ACHN (cell line): Measurements from ENCODE around the gene TRIM28.

Experiments
- DNase-seq: peaks from one replicate; pipeline ENCODE4 v3.0.0-alpha.2; 2015
- in situ Hi-C: cut with HindIII; loops from 2 replicates; pipeline ENCODE4 v1.10.0; 2017; ENCODE audit warnings: low sequenced_read_pairs, low pct_ligation_motif_present, low pct_unique_long_range_greater_than_20kb

The TRIM28 gene

DNA sequence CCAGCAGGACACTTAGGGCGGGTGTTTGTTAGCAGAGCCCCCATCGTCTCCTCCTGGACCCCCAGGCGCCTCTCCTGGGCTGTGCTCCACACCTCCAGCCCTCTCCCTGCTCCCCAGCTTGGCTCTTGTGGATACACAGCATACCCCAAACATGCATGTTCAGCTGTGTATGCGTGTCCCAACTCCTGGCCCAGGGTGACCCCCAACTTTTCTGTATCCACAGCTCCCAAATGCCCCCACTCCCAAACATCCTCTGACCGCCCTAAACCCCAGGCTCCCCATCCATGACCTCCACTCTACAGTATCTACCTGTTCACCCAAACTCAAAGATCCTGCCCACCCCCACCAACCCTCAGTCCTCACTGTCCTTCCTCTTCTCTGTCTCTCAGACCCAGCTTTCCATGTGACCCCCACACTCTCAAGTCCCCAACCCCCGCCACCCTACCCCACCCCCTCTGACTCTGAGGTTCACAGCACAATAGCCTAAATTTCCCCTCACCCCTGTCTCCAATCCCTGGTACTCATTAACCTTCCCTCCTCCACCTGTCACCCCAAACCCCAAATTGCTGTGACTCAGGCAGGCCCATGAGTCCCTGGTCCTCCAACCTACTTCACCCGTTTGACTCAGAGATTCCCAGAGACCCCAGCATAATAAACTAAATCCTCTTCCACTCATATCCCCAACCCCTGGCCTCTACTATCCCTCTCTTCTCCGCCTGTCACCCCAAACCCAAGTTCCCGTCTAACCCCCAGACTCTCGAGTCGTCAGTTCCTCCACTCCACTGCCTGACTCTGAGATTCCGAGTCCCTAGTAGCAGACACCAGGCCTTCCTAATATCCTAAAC is 13.6 kb downstream of the TRIM28 start:
- in situ Hi-C loops, result no loop called here
- no peak for DNase-seq

GRCh38 chr19:58558066-58558622 is 14.3 kb downstream of the TRIM28 start, which contains the start of gene UBE2M:
Gene UBE2M, minus strand, starts transcription at chr19:58558611. Its CDS starts 230 bp downstream, at chr19:58558381.
- in situ Hi-C loops, result no loop called here
- DNase-seq, result no peak

DNA sequence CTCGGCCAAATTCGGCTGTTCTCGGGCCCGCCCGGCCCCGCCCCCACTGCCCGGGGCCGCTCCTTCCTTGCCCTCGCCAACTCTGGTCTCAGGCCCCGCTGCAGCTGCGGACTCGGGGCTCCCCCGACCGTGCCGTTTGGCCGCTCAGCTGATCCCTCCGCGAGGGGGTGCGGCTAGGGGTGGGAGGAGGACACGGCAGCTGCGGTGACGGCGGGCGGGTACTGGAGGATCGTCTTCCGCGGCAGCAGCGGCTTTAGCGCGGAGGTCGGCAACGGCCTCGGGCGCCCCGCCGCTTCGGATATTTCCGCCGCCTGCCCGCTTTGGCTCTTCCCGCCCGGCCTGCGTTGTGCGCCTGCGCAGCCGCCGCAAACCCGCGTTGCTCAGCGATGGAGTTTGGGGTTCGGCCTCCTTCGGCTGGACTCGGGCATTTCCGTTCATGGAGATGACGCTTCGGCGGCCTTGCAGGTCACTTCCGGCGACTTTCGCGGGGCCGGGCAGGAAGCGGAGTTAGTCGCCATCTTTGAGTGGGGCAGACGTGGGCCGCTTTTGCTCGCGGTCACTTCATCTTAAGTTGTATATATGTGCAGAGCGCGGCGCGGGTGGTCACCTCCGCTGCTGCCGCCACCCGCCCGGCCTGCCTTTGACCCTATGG is 14.9 kb downstream of the TRIM28 start:
- in situ Hi-C loops, result no loop called here
- DNase-seq, result peak; percentile 96

GRCh38 chr19:58559275-58560006 is 15.6 kb downstream of the TRIM28 start:
- peak; percentile 92 for DNase-seq

DNA sequence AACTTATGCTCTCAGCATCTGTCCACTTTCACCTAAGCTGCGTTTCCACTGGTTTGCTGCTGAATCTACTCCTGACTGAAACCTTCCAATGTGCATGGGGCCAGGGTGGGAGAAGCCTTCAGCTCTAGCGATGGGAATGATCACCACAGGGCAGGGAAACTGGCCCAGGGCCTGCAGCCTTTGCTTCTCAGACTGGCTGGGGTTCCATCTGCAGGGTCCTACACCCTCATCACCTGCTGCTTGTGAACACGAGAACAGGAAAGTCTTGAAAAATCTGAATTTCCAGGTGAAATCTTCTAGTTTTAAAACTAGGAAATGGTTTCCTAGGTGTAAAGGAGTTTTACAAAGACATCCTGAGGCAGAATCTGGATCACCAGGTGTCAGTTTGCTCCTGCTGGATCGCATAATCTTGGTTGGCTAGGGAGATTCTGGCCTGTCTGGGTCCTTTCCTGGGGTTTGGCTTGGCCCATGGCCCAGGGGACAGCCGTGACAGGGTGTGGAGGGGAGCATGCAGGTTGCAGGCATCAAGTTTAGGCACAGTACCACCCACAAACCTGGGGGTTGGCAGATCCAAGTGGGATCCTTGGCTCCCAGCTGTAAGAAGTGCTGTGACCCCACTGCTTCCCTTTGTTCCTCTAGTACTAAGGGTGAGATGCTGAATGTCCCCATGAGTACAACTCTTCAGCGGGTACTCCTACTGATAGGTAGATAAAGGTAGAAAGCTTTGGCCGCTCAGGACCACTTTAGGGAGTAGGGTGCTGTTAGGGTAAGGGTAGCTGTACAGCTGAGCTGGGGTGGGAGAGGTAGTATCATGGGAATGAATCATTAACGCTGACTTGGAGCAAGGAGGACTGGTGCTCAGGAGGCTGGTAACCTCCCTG is 16.4 kb downstream of the TRIM28 start:
- no peak for DNase-seq
- in situ Hi-C loops, result no loop called here

More at GRCh38 chr19:58559275-58560006, 15.6 kb downstream of the TRIM28 start:
- in situ Hi-C loops, result no loop called here

GRCh38 chr19:58560921-58561320 is 17.1 kb downstream of the TRIM28 start:
- in situ Hi-C loops, result no loop called here
- no peak for DNase-seq

- in situ Hi-C loops, result no loop called here
- no peak for DNase-seq
Observed at GRCh38 chr19:58561373-58562121, 17.7 kb downstream of the TRIM28 start.

DNA sequence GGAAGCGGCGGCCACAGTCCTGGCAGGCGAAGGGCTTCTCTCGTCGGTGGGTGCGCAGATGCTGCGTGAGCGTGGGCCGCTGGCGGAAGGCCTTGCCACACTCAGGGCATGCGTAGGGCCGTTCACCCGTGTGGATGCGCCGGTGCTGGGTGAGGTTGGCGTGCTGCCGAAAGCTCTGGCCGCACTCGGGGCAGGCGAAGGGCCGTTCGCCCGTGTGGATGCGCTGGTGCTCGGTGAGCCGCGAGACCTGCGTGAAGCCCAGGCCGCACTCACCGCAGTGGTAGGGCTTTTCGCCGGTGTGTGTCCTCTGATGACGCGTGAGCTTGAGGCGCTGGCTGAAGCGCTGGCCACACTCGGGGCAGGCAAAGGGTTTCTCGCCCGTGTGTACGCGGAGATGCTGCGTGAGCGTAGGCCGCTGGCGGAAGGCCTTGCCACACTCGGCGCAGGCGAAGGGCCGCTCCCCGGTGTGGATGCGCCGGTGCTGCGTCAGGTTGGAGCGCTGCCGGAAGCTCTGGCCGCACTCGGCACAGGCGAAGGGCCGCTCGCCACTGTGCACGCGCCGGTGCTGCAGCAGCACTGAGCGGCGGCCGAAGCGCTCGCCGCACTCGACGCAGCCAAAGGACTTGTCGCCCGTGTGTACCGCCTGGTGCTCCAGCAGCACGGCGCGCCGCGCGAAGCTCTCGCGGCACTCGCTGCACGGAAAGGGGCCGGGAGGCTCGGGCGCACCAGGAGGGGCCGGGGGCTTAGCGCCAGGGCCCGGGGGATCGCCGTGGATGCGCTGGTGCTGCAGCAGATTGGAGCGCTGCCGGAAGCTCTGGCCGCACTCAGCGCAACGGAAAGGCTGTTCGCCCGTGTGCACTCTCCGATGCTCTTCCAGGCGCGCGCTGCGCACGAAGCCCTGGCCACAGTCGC is 18.5 kb downstream of the TRIM28 start:
- no peak for DNase-seq
- in situ Hi-C loops, result no loop called here

DNA sequence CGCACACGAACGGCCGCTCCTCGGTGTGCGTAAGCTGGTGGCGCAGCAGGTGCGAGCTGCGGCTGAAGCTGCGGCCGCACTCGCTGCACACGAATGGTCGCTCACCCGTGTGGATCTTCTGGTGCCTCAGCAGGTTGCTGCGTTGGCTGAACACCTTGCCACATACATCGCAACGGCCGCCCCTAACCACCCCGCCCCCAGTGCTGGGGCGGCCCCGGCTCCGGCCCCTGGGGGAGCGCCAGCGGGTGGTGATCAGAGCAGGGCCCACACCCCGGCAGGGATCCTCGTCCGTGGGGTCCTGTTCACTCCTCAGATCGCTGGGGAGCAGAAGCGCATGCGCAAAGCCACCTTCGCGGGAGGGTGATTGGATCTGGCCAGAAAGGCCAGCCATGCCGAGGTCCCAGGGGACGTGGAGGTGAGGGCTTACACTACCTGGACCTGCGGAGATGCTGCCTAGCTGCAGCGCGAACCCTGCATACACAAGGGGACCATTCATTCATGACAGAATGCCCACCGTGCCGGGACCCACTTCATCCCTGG is 19.2 kb downstream of the TRIM28 start:
- DNase-seq, result no peak
- in situ Hi-C loops, result no loop called here

DNA sequence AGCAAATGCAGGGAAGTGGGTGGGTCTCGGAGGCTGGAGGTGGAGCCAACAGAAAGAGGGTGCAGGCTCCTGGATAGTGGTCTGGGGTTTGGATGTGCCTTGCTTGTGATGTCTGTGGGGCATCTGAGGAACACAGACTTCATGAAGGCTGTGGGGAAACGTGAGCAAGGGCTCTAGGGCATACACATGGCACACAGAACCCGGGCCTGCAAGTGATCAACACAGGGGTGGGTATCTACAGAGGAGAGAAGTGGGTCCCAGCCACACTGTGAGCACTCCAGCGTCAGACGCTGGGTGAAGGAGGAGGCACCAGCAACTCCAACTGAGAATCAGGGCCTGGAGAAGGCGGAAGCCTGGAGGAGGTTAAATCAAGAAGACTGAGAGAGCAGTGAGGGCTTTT is 20.0 kb downstream of the TRIM28 start:
- no peak for DNase-seq
- in situ Hi-C loops, result no loop called here

- no peak for DNase-seq
- in situ Hi-C loops, result no loop called here
Observed at GRCh38 chr19:58566989-58567388, 23.1 kb downstream of the TRIM28 start.

DNA sequence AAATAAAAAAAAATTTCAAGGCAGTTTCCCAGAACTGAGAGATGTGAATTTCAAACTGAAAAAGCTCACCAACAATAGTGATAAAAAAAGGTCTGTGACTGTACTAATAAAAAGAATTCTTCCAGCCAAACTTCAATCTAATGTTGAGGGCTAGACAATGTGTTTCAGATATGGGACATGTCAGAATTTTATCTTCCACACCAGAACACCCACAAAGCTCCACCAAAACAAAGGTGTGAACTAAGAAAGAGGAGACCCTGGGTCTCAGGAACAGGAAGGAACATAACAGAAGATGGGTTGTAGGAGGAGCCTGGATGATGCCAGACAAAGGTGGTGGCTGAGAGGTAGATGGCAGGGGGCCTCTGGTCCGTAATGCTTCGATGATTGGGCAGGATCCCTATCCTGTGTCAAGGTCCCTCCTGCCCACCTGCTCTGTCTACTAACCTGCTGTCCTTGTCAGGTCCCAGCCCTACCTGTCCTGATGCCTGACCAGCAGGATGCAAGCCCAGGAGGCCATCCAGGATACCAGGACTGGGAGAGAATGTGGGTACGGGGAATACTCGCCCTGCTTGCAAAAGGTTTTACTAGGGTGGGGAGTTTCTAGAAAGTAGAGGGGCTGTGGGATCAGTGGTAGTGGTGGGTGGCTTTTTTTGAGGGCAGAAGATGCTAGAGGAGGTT is 24.7 kb downstream of the TRIM28 start:
- DNase-seq, result no peak
- in situ Hi-C loops, result no loop called here

- in situ Hi-C loops, result no loop called here
- no peak for DNase-seq
Observed at GRCh38 chr19:58569191-58569942, 25.5 kb downstream of the TRIM28 start.

- DNase-seq, result no peak
- in situ Hi-C loops, result no loop called here
Observed at GRCh38 chr19:58569943-58570670, 26.2 kb downstream of the TRIM28 start.
